HCEC 1CT (cell line): ENCODE results near the gene GIGYF2.

ENCODE experiments used
- DNase-seq: peaks from one replicate; pipeline ENCODE4 v3.0.0-alpha.2; 2017

Gene GIGYF2

GRCh38 chr2:232871418-232871834, 174.3 kb downstream of the GIGYF2 start:
- DNase-seq = no peak

- no peak for DNase-seq
Measured at GRCh38 chr2:232871835-232872736, 175.0 kb downstream of the GIGYF2 start.

DNA sequence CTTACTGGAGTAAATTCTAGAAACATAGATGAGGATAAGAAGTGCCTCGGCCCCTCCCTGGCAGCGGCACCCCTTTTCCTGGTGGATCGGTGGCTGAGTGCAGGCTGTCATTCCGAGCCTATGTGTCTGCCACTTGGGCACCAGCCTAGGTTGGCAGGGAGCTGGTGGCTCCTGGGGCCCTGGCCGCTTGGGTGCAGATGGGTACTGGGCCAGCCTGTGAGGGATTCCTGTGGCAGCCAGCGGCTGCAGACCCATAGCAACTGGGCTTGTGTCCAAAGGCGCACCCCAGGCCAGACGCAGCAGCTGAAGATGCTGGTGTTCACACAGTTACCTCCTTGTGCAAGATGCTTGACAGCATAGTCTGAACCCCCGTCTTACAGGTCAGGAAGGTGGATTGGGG, 175.7 kb downstream of the GIGYF2 start:
- DNase-seq = no peak

DNA sequence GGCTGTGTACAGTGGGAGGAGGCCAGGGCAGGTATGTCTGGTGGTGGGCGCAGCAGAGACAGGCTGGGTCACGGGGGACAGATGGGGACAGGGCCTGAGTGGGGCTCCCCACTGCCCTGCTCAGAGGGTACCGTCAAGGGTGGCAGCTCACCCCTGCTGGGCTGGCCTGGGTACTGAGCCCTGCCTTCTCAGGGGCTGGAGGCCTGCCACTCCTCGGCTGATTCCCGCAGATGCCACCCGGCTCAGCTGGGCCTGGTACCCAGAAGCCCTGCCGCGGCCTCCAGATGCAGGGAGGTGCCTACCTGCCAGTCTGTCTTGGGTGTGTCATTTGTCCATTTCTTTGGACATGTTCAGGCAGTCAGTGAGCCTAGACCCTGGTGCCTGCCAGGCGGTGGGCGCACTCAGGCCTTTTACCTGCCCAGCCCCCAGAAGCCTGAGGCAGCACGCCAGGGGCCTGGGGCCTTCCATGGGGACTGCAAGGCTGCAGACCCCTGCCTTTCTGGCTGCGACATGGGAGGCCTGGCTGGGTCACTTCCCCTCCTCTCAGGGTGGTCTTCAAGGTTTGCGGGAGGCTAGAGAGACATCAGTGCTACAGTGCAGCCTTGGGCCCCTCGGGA, 176.3 kb downstream of the GIGYF2 start:
- no peak for DNase-seq

GRCh38 chr2:232873909-232874641, 176.9 kb downstream of the GIGYF2 start:
- DNase-seq = no peak

- DNase-seq = no peak
Measured at GRCh38 chr2:232874677-232875223, 177.6 kb downstream of the GIGYF2 start.

DNA sequence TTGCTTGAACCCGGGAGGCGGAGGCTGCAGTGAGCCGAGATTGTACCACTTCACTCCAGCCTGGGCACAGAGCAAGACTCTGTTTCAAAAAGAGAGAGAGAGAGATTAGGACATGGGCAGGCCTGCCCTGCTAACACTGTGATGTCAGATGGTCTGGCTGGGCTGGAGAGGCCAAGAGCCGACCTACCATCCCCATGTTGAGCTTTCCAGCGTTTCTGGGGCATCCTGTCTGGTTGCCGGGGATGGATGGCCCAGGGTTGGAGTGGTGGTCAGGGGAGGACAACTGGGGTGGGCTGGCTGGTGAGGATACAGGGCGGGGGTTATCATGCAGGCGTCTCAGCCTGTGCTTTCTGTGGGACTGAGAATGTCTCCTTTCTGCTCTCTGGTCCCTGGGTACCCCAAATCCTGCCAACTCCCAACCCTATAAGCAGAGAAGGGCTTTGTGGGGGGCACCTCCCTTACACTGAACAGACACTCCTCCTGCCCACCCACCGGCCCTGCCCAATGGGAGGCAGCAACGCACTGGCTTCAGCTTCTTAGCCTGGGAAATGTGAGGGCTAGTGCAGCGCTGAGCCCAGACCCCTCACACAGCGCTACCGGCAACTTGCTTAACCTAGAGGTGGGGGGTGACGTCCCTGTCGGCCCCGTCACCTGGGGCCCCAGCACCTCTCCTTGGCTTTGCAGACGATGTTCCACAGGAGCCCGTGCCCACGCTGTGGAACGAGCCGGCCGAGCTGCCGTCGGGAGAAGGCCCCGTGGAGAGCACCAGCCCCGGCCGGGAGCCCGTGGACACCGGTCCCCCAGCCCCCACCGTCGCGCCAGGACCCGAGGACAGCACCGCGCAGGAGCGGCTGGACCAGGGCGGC, 178.4 kb downstream of the GIGYF2 start:
- DNase-seq = no peak

GRCh38 chr2:232876161-232876977, 179.2 kb downstream of the GIGYF2 start:
- DNase-seq = no peak

GRCh38 chr2:232876978-232877441, 179.9 kb downstream of the GIGYF2 start:
- no peak for DNase-seq

- no peak for DNase-seq
Measured at GRCh38 chr2:232877940-232878511, 180.9 kb downstream of the GIGYF2 start.

DNA sequence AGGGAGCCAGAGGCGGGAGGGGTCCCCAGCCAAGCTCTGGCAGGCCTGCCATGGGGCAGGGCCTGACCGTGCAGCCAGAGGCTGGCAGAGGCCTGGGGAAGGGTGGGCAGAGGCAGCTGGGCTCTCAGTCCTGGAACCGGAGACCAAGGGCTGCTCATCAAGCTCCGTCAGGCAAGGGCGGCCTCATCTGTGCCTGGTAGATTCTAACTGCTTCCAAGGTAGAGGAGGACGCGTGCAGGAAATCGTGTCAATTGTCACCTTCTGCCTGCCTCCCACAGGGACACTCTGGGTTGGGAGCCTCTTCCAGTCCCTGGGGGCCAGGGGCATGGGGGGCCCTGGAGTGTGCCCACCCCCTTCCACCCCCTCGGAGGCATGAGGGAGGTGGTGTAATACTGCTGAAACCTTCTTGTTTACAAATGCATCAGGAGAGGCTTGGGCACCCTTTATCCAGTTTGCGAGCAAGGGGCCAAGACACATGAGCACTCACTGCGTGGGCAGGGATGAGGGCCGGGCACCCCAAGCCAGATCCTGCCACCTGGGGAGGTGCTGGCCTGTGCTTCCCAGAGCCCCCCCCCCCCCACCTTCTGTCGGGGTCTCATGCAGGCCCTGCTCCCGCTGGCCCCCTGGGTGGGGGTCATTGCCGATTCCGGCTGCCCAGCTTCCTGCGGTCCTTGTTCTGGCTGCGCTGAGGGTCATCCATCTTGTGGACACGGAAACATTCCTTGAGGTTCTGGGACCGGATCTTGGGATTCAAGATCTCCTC, 181.9 kb downstream of the GIGYF2 start:
- no peak for DNase-seq

DNA sequence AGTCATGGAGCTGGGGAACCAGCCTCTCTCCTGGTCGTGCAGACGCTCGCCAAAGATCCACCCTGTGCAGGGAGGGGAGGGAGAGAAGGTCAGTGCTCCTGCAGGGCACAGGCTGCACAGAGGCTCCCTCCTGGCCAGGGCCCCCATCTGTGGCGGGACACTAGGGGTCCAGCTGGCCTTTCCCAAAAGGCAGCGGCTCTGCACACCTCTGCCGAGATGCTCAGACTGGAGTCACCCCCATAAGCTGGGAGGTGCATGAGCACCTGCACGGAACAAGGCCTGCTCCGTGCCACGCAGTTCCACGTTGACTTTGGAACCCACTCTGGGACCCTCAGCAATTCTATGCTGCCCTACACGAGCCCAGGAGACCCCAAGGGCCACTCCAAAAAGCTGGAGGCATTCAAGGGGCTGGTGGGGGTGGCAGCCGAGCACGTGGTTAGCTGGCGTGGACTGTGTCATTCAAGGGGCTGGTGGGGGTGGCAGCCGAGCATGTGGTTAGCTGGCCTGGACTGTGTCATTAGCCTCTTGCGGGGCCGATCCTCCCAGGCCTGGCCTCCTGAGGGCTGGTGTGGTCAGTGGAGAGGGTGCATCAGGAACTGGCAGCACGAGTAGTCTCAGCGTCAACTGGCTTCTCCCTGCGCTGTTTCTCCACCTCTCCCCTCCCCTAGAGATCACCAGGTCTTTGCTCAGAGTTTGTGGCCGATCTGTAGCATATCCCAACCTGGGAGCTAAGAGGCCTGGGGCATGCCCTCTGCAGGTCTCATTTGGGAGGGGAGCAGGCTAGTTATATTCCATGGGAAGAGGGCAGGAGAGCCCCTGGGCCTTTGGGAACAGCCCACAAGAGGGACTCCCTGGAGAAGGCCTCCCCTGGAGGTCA, 182.7 kb downstream of the GIGYF2 start:
- DNase-seq = no peak

DNA sequence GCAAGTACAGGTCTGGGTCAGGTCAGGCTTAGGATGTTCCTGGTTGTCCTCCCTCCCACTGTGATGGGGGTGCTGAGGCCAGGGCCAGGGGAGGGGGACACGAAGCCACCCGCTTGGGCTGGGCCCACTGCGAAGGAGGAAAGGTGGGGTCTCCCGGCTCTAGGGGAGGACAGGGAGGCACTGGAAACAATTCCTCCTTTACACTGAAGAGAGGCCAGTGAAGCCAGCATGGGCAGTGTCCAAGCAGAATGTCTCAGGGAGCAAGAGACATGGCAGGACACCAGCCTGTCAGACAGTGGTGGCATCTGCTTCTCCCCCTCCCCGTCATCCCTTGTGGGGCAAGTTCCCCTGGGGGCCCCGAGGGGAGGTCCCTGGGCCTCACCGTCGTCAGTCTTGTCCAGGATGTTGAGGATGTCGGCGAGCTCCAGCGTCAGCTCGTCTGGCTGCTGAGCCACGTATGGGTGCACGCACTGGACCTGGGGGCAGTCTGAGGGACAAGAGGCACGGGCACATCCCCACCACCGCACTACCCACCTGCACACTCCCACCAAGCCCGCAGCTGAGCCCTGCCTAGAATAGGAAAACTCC, 183.7 kb downstream of the GIGYF2 start:
- DNase-seq = no peak

- no peak for DNase-seq
Measured at GRCh38 chr2:232882085-232882484, 185.0 kb downstream of the GIGYF2 start.

DNA sequence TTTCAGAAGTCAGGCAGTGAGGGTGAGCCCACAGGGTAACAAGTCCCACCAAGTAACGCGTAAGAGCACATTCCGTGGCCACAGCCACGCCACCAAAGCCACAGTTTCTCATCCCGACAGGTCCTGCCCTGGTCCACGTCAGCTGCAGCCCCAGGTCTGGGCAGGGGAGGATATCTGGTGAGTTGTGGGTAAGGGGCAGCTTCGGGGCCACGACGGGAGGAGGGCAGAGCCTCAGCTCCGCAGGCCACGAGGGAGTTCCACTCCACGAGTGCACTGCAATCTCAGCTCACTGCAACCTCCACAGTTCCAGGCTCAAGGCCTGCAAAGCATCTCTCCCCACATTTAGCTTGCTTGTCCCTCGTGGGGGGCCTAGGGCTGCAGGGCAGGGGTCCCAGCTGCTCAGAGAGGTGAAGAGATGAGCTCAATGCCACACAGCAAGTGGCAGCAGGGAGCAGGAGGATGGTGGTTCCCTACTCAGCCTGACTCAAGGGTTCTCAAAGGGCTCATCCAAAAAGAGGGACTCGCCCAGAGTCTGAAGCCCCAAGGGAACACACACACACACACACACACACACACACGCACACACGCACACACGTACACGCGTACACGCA, 185.5 kb downstream of the GIGYF2 start:
- no peak for DNase-seq

DNA sequence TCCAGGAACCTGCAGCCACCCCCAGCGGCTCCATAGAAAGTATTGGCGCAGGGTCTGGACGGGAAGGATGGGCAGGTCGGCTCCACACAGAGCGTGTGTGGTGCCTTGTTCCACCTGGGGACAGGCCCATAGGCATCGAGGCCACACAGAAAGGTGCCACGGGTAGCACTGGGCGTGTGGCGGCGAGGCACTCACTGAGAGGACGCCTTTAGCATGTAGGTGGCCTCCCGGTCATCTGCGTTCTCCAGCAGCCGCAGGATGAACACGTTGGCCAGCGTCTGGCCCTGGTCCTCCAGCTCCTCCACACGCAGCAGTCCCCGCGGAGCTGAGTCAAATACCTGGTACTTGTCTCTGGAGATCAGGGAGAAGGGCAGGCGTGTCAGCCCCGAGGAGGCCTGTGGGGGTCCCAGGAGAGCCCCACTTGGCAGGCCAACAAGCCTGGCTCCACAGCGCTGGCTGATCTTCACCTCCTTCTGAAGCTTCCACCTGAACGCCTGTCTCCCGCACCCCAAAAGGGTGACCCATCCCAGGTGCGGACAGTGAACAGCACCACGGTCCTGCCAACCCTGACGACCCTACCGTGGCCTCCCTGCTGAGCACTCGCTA, 186.1 kb downstream of the GIGYF2 start:
- no peak for DNase-seq

DNA sequence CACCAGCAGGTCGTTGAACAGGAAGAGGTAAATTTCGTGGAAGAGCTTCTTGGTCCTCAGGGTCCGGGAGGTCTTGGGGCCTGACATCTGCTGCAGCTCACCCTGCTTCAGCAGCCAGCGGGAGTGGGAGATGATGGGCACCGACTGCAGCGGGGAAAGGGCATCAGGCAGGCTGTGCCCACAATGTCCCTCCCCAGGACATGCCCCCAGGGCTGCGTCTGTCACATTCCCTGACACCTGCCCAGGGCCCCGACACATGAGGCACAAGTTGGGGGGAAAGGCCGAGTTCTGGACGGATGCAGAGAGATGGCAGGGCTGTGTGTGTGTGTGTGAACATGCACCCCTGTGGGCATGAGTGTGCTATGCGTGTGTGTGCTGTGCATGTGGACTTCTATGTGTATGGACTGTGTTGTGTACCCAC, 186.9 kb downstream of the GIGYF2 start:
- no peak for DNase-seq
